Lung microvascular endothelial cell (primary cell): ENCODE data around the gene GUCY1B1. TPM values are rescaled to one million over a fixed set of nuclear protein-coding genes. Genes with fewer than 3 reads are reported as not detected.

Experiments
- total RNA-seq: library from RNA; depleted of rRNA; stranded (reverse); fragments of >200 nt; gene quantifications from 2 replicates; pipeline ENCODE4 v1.2.1, GENCODE V29; 2014

GUCY1B1 gene
- total RNA-seq, 1 donor from 2014 or later: 1.4 TPM

Other genes with a start within 250 kb of the GUCY1B1 start
- 12.9 and 14.4 TPM in 2 replicates for gene GUCY1A1, start 92.2 kb upstream of the GUCY1B1 start, total RNA-seq
- not detected in 2 replicates for gene ASIC5, start 107.3 kb downstream of the GUCY1B1 start, total RNA-seq
- not detected in 2 replicates for gene TDO2, start 144.7 kb downstream of the GUCY1B1 start, total RNA-seq
- gene CTSO, start 194.8 kb downstream of the GUCY1B1 start, total RNA-seq: 4.6 and 4.8 TPM in 2 replicates